ENCODE results near the gene WDFY3.

The WDFY3 gene

GRCh38 chr4:84661191-84661939, 305.1 kb downstream of the WDFY3 start:
- no peak for DNase-seq

GRCh38 chr4:84660606-84661005, 305.9 kb downstream of the WDFY3 start:
- no peak for DNase-seq

- no peak for DNase-seq
These were observed 314.0 kb downstream of the WDFY3 start for GRCh38 chr4:84652478-84652877.

GRCh38 chr4:84651499-84651898, 315.0 kb downstream of the WDFY3 start:
- DNase-seq = no peak

GRCh38 chr4:84648863-84649647, 317.4 kb downstream of the WDFY3 start:
- no peak for DNase-seq

GRCh38 chr4:84648178-84648577, 318.3 kb downstream of the WDFY3 start:
- no peak for DNase-seq

- no peak for DNase-seq
These were observed 319.1 kb downstream of the WDFY3 start for GRCh38 chr4:84647312-84647884.

GRCh38 chr4:84644087-84644486, 322.4 kb downstream of the WDFY3 start:
- DNase-seq = no peak

- no peak for DNase-seq
These were observed 327.3 kb downstream of the WDFY3 start for GRCh38 chr4:84639145-84639544.

- DNase-seq = no peak
These were observed 328.4 kb downstream of the WDFY3 start for GRCh38 chr4:84638092-84638491.

- DNase-seq = no peak
These were observed 331.5 kb downstream of the WDFY3 start for GRCh38 chr4:84634961-84635360.

GRCh38 chr4:84632092-84632491, 334.4 kb downstream of the WDFY3 start:
- no peak for DNase-seq

- DNase-seq = no peak
These were observed 334.9 kb downstream of the WDFY3 start for GRCh38 chr4:84631573-84631972.

- DNase-seq = no peak
These were observed 339.8 kb downstream of the WDFY3 start for GRCh38 chr4:84626673-84627072.

- DNase-seq = no peak
These were observed 342.8 kb downstream of the WDFY3 start for GRCh38 chr4:84623661-84624060.

- DNase-seq = no peak
These were observed 343.5 kb downstream of the WDFY3 start for GRCh38 chr4:84622959-84623358.

Data from SHP77 treated with DMSO at 0.1 percent for 48 hours (cell line).